NCI-H345 treated with DMSO at 0.1 percent for 48 hours (cell line): ENCODE measurements around the gene DDX25.

Experiments used
- DNase-seq: peaks from one replicate; lab custom pipeline; 2025; ENCODE audit not compliant: unreplicated experiment; lab: John Stamatoyannopoulos, UW

DDX25 gene

GRCh38 chr11:125968354-125968753 lies 64.0 kb downstream of the DDX25 start:
- DNase-seq = no peak

GRCh38 chr11:125971618-125972017 lies 67.3 kb downstream of the DDX25 start:
- DNase-seq = no peak

GRCh38 chr11:125974284-125974683 lies 70.0 kb downstream of the DDX25 start:
- no peak for DNase-seq

GRCh38 chr11:125975634-125976033 lies 71.3 kb downstream of the DDX25 start:
- DNase-seq = no peak

- no peak for DNase-seq
Measured at GRCh38 chr11:125976156-125976555, 71.8 kb downstream of the DDX25 start.

- DNase-seq = no peak
Measured at GRCh38 chr11:125977333-125977732, 73.0 kb downstream of the DDX25 start.

GRCh38 chr11:125978181-125978716 lies 73.9 kb downstream of the DDX25 start:
- no peak for DNase-seq
